GM23248 (cell line): ENCODE data around the gene RCOR1. TPM values are rescaled to one million over a fixed set of nuclear protein-coding genes. Genes with fewer than 3 reads are reported as not detected.

Experiments used
- DNase-seq: peaks from one replicate; pipeline ENCODE4 v3.0.0-alpha.2; 2015
- H2AFZ ChIP-seq: fragments of 200-600 bp; sonication (generic); 2 replicates; pipeline ENCODE4 v1.6.1; 2016; ENCODE audit warnings: antibody characterized with exemption
- H3F3A ChIP-seq: fragments of 200-600 bp; sonication (generic); 2 replicates; pipeline ENCODE4 v1.6.1; 2016; ENCODE audit warnings: mild to moderate bottlenecking, antibody characterized with exemption, mixed run types; ENCODE audit not compliant: insufficient read depth
- H3K27ac ChIP-seq: fragments of 200-600 bp; sonication (generic); 2 replicates; pipeline ENCODE4 v1.5.1; 2016; ENCODE audit warnings: mild to moderate bottlenecking
- H3K27me3 ChIP-seq: fragments of 200-600 bp; sonication (generic); replicated peaks from 2 replicates; pipeline ENCODE4 v1.6.1; 2016; ENCODE audit warnings: mild to moderate bottlenecking; ENCODE audit not compliant: insufficient read depth
- H3K36me3 ChIP-seq: fragments of 200-600 bp; sonication (generic); 2 replicates; pipeline ENCODE4 v1.6.1; 2016; ENCODE audit warnings: low read depth, mild to moderate bottlenecking
- H3K4me1 ChIP-seq: fragments of 200-600 bp; sonication (generic); 2 replicates; pipeline ENCODE4 v1.6.1; 2016; ENCODE audit warnings: mild to moderate bottlenecking; ENCODE audit not compliant: insufficient read depth
- H3K4me2 ChIP-seq: fragments of 200-600 bp; sonication (generic); one replicate; pipeline ENCODE4 v1.6.1; 2016; ENCODE audit warnings: mild to moderate bottlenecking; ENCODE audit not compliant: unreplicated experiment
- H3K4me3 ChIP-seq: fragments of 200-600 bp; sonication (generic); 2 replicates; pipeline ENCODE4 v1.5.1; 2016; ENCODE audit warnings: mild to moderate bottlenecking
- H3K79me2 ChIP-seq: fragments of 200-600 bp; sonication (generic); 2 replicates; pipeline ENCODE4 v1.6.1; 2016; ENCODE audit warnings: mild to moderate bottlenecking; ENCODE audit not compliant: insufficient read depth
- H3K9ac ChIP-seq: fragments of 200-600 bp; sonication (generic); 2 replicates; pipeline ENCODE4 v1.6.1; 2016; ENCODE audit warnings: mild to moderate bottlenecking
- H3K9me2 ChIP-seq: fragments of 200-600 bp; sonication (generic); 2 replicates; pipeline ENCODE4 v1.6.1; 2016; ENCODE audit warnings: mixed run types, mild to moderate bottlenecking, moderate library complexity; ENCODE audit not compliant: insufficient read depth
- H3K9me3 ChIP-seq: fragments of 200-600 bp; sonication (generic); one replicate; pipeline ENCODE4 v1.6.1; 2017; ENCODE audit warnings: low read depth
- H4K20me1 ChIP-seq: fragments of 200-600 bp; sonication (generic); 2 replicates; pipeline ENCODE4 v1.6.0; 2016; ENCODE audit not compliant: insufficient read depth
- EZH2 ChIP-seq: fragments of 200-600 bp; sonication (generic); IDR thresholded peaks from 2 replicates; pipeline ENCODE4 v1.6.1; 2018; ENCODE audit warnings: antibody characterized with exemption, mild to moderate bottlenecking; ENCODE audit not compliant: insufficient read depth, poor library complexity, severe bottlenecking
- EZH2phosphoT487 ChIP-seq: fragments of 200-600 bp; sonication (generic); IDR thresholded peaks from 2 replicates; pipeline ENCODE4 v1.6.1; 2018; ENCODE audit warnings: antibody characterized with exemption, moderate library complexity, mild to moderate bottlenecking, low read depth; ENCODE audit not compliant: insufficient read depth
- WGBS, 2 experiments: methylation state at CpG; one replicate each; pipeline ENCODE4 v1.1.6; 2015 to 2017; ENCODE audit warnings: low lambda C conversion rate in 2 of 2, low coverage in 1 of 2; ENCODE audit errors: missing lambda C conversion rate in 2 of 2; 5-methylcytosine and 5-hydroxymethylcytosine counted together
- in situ Hi-C: fragments of 300-500 bp; cut with MboI; formaldehyde crosslinking; loops from 2 replicates; pipeline ENCODE4 v1.15.0; 2020
- polyA plus RNA-seq: library from polyadenylated mRNA; unstranded; fragments of >200 nt; fragmentation: Nextera tagmentation; extraction: Ambion mirVana; gene quantifications from 2 replicates; pipeline ENCODE4 v1.2.1, GENCODE V29; 2016
- total RNA-seq: library from RNA; depleted of rRNA; stranded (reverse); fragments of >200 nt; shearing (Covaris generic); gene quantifications from 2 replicates; pipeline ENCODE4 v1.2.3, GENCODE V29; 2014

Gene RCOR1
- total and polyA plus RNA-seq, 2 experiments from 2014 or later: 3.2 to 15.6 TPM

DNA sequence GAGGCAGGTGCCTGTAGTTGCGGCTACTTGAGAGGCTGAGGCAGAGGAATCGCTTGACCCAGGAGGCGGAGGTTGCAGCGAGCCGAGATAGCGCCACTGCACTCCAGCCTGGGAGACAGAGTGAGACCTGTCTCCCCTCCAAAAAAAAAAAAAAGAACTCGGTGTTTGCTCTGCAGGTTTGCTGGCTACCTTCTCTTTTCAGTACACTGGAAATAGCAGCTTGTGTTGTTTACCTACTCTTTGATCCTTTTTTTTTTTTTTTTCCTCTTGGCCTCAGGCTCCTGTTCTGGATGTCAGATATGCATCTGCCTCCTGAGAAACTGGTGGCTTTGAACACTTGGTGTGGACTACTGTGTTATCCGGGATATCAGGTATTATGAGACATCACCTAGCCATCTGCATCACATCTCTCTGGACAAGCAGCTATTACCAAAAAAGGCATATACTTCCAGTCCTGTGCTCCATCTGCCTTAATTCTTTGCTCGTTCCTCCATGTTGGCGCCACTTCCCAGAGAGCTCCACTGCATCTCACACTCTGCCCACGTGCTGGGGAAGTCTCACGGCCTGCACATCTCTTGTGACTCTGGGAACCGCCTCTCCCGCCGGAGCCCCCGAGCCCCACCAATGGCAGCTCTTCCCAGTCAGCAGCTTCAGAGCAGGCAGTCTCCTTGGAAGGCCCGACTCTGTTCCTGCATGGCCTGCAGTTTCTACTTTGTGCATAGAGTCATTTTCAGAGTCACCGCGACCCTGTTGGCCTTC is 133.9 kb downstream of the RCOR1 start:
- 98 to 99% methylated on average over 19 of the region's 19 CpGs for WGBS, 2 experiments
- peaks cover 38% of the 10 kb centered on the region; the same call in 1 of the 2 replicates for H3K36me3 ChIP-seq
- in situ Hi-C loops: no loop called here

DNA sequence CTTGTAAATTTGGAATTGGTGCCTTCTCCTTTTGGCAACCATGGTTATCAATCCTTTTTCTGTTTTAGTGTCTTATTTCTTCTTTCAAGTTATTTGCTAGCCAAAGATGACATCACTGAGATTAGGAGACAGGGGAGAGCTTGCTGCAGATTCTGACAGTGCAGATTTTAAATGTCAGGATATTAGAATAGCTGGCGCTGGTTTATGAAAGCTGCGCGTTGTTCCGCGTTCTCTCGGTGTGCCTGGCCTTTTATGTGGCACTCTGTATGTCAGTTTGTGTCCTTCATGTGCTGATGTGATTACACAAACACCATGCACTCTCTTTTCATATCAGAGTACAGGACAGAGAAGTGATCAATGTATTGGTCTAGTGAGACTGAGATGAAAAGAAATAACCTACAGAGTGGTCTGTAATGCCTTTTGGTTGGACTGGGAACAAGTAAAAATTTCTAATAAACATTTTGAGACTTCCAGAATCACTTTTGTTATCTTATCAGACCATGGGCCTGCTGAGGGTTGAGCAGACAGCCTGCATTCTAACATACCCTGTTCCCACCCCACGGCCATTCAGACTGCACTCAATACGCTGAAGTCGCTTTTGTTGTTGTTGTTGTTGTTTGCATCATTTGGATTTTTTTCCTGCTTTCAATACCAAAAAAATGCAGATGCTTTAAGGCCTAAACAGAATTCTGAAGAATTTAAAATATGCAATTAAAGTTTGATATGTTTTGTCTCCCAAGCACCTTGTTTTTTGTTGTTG is 135.1 kb downstream of the RCOR1 start:
- no peak overlapping the region for H2AFZ ChIP-seq
- no peak overlapping the region for H3K4me3 ChIP-seq
- peaks cover 28% of the 10 kb centered on the region; the same call in 1 of the 2 replicates for H3K36me3 ChIP-seq
- no peaks in the 10 kb centered on the region for H4K20me1 ChIP-seq
- H3K4me2 ChIP-seq: no peak overlapping the region
- H3K79me2 ChIP-seq: no peaks in the 10 kb centered on the region
- no peaks in the 10 kb centered on the region for H3K4me1 ChIP-seq
- H3K27ac ChIP-seq: no peak overlapping the region
- in situ Hi-C loops: no loop called here
- H3K9me2 ChIP-seq: no peaks in the 10 kb centered on the region
- 92 to 93% methylated on average over 9 of the region's 9 CpGs for WGBS, 2 experiments
- DNase-seq: no peak
- H3K9me3 ChIP-seq: no peaks in the 10 kb centered on the region
- no peaks in the 10 kb centered on the region for H3K27me3 ChIP-seq
- no peak overlapping the region for H3K9ac ChIP-seq
- TF ChIP-seq EZH2 (no peak), EZH2phosphoT487 (no peak)
- H3F3A ChIP-seq: no peaks in the 10 kb centered on the region

More for the DNA sequence above, 133.9 kb downstream of the RCOR1 start:
- no peaks in the 10 kb centered on the region for H3K9me2 ChIP-seq
- H3K4me2 ChIP-seq: no peak overlapping the region
- no peaks in the 10 kb centered on the region for H3F3A ChIP-seq
- H3K27me3 ChIP-seq: no peaks in the 10 kb centered on the region
- no peak overlapping the region for H3K9ac ChIP-seq
- no peaks in the 10 kb centered on the region for H3K4me1 ChIP-seq
- no peak for TF ChIP-seq EZH2phosphoT487
- no peak for TF ChIP-seq EZH2
- H3K9me3 ChIP-seq: no peaks in the 10 kb centered on the region
- H2AFZ ChIP-seq: no peak overlapping the region
- no peak overlapping the region for H3K27ac ChIP-seq
- H3K79me2 ChIP-seq: no peaks in the 10 kb centered on the region
- no peak for DNase-seq
- H3K4me3 ChIP-seq: no peak overlapping the region
- H4K20me1 ChIP-seq: no peaks in the 10 kb centered on the region

DNA sequence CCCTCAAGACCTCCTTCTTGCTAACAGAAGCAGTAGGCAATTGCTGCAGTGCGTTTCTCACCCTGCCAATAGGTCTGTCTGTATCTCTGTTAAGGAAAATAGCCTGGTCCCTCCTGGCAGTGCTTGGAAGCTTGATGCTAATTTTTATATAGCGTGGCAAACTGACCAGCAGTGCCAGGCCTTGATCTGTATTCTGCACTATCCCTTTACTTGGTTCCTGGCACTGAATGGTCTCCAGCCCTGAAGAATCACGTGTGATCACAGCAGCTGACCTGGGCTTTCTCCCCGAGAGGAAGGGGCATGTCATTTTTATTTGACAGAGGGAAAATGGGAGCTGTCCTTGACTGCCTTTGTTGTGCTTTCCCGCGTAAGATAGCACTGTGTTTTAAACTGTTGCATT is 136.1 kb downstream of the RCOR1 start:
- Histone ChIP-seq H3K27ac (no peak overlapping the region), H2AFZ (no peak overlapping the region), H4K20me1 (no peaks in the 10 kb centered on the region), H3K9me2 (no peaks in the 10 kb centered on the region), H3K4me3 (no peak overlapping the region), H3K36me3 (peaks cover 18% of the 10 kb centered on the region; the same call in 1 of the 2 replicates), H3K4me1 (no peaks in the 10 kb centered on the region), H3F3A (no peaks in the 10 kb centered on the region), H3K9ac (no peak overlapping the region), H3K4me2 (no peak overlapping the region), H3K27me3 (no peaks in the 10 kb centered on the region), H3K9me3 (no peaks in the 10 kb centered on the region), H3K79me2 (no peaks in the 10 kb centered on the region)
- 94 to 98% methylated on average over 6 of the region's 6 CpGs for WGBS, 2 experiments
- in situ Hi-C loops: no loop called here
- DNase-seq: no peak
- TF ChIP-seq EZH2phosphoT487 (no peak), EZH2 (no peak)

DNA sequence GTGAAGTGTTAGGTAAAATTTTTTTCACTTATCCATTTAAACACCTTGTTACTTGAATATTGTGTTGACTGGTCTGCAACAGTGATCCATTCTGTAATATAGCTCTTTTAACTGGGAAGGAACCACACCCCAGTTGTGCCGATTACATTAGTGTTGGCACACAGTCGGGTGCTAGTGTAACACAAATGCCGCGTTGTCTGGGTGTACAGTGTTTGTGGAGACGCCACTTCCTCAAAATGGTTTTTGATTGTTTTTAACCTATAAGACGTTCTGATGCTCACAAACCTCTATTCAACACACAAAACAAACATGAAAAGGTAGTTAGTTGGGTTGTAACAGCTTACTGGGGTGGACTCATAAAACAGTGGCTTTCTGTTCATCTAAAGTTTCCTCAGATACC is 136.8 kb downstream of the RCOR1 start:
- H3K36me3 ChIP-seq: peaks cover 10% of the 10 kb centered on the region; the same call in 1 of the 2 replicates
- TF ChIP-seq EZH2: no peak
- no peak for TF ChIP-seq EZH2phosphoT487
- no peak overlapping the region for H3K27ac ChIP-seq
- no peaks in the 10 kb centered on the region for H4K20me1 ChIP-seq
- WGBS, 2 experiments: 86 to 92% methylated on average over 6 of the region's 6 CpGs
- H3K79me2 ChIP-seq: no peaks in the 10 kb centered on the region
- H3K4me1 ChIP-seq: no peaks in the 10 kb centered on the region
- H3K4me2 ChIP-seq: no peak overlapping the region
- DNase-seq: no peak
- H2AFZ ChIP-seq: no peak overlapping the region
- no peaks in the 10 kb centered on the region for H3K9me2 ChIP-seq
- no peak overlapping the region for H3K9ac ChIP-seq
- H3K27me3 ChIP-seq: no peaks in the 10 kb centered on the region
- in situ Hi-C loops: no loop called here
- H3K9me3 ChIP-seq: no peaks in the 10 kb centered on the region
- no peak overlapping the region for H3K4me3 ChIP-seq
- H3F3A ChIP-seq: no peaks in the 10 kb centered on the region
